Liver (tissue), 3 donors: ENCODE results near the gene CCDC200.

Source experiments
- EGR1 ChIP-seq, 2 donors: IDR thresholded peaks; 2 replicates each; pipeline ENCODE4 v1.6.1; 2016 to 2018; ENCODE audit warnings: antibody characterized with exemption in 2 of 2, low read depth in 2 of 2
- GABPA ChIP-seq, 2 donors: IDR thresholded peaks in 1 of 2; conservative IDR thresholded peaks in 1 of 2; 2 replicates each; pipeline ENCODE4 v1.6.1; 2016; ENCODE audit warnings: antibody characterized with exemption in 2 of 2, mild to moderate bottlenecking in 1 of 2, moderate library complexity in 1 of 2
- HNF4G ChIP-seq: IDR thresholded peaks from 2 replicates; pipeline ENCODE4 v1.6.1; 2016; ENCODE audit warnings: antibody characterized with exemption
- JUND ChIP-seq, 2 donors: IDR thresholded peaks; 2 replicates each; pipeline ENCODE4 v1.6.1; 2016; ENCODE audit warnings: antibody characterized with exemption in 2 of 2
- RAD21 ChIP-seq, 2 donors: IDR thresholded peaks; 2 replicates each; pipeline ENCODE4 v1.6.1; 2016; ENCODE audit warnings: antibody characterized with exemption in 2 of 2, mild to moderate bottlenecking in 2 of 2
- TAF1 ChIP-seq: conservative IDR thresholded peaks from 2 replicates; pipeline ENCODE4 v1.6.1; 2016; ENCODE audit warnings: antibody characterized with exemption, mild to moderate bottlenecking
- YY1 ChIP-seq: IDR thresholded peaks from 2 replicates; pipeline ENCODE4 v1.6.1; 2016; ENCODE audit warnings: antibody characterized with exemption, mild to moderate bottlenecking
- TF ChIP-seq, protein P1 (sequence below): IDR thresholded peaks from 2 replicates; pipeline ENCODE4 v1.6.1; 2016; ENCODE audit warnings: antibody characterized with exemption
- TF ChIP-seq, protein P2 (sequence below): fragments of 150-350 bp; IDR thresholded peaks from 2 replicates; pipeline ENCODE4 v1.5.1; 2017; ENCODE audit warnings: improper control_type of control experiment, low read depth, low read length; ENCODE audit not compliant: missing input control
- TF ChIP-seq, protein P3 (sequence below): IDR thresholded peaks from 2 replicates; pipeline ENCODE4 v1.6.1; 2016; ENCODE audit warnings: antibody characterized with exemption, mild to moderate bottlenecking
- TF ChIP-seq, protein P4 (sequence below): IDR thresholded peaks from 2 replicates; pipeline ENCODE4 v1.6.1; 2016; ENCODE audit warnings: antibody characterized with exemption
- TF ChIP-seq, protein P5 (sequence below): IDR thresholded peaks from 2 replicates; pipeline ENCODE4 v1.6.1; 2016; ENCODE audit warnings: antibody characterized with exemption
- donor health status: healthy.
- donor health status: healthy.

DNA sequence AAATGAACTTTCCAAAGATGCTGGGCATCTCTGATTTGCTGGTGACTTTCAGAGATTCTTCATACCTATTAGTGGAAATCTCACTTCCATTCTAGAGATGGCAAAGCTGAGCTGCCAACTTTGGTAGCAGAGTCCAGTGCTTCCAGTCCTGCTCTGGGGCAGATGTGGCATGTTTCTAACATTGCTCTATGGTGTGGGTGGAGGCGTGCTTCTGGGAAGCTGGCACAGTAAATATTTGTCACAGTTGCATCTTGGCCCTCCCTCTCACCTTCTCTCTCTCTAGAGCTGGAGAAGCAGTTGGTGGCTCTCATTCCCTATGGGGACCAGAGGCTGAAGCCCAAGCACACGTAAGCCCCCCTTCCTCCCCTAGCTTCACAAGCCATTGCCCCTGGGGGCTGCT lies 14.9 kb downstream of the CCDC200 start:
- TF ChIP-seq, protein P1, sequence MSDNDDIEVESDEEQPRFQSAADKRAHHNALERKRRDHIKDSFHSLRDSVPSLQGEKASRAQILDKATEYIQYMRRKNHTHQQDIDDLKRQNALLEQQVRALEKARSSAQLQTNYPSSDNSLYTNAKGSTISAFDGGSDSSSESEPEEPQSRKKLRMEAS: peak; percentile 61
- TF ChIP-seq, protein P2, sequence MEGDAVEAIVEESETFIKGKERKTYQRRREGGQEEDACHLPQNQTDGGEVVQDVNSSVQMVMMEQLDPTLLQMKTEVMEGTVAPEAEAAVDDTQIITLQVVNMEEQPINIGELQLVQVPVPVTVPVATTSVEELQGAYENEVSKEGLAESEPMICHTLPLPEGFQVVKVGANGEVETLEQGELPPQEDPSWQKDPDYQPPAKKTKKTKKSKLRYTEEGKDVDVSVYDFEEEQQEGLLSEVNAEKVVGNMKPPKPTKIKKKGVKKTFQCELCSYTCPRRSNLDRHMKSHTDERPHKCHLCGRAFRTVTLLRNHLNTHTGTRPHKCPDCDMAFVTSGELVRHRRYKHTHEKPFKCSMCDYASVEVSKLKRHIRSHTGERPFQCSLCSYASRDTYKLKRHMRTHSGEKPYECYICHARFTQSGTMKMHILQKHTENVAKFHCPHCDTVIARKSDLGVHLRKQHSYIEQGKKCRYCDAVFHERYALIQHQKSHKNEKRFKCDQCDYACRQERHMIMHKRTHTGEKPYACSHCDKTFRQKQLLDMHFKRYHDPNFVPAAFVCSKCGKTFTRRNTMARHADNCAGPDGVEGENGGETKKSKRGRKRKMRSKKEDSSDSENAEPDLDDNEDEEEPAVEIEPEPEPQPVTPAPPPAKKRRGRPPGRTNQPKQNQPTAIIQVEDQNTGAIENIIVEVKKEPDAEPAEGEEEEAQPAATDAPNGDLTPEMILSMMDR: no peak
- TF ChIP-seq, protein P3, sequence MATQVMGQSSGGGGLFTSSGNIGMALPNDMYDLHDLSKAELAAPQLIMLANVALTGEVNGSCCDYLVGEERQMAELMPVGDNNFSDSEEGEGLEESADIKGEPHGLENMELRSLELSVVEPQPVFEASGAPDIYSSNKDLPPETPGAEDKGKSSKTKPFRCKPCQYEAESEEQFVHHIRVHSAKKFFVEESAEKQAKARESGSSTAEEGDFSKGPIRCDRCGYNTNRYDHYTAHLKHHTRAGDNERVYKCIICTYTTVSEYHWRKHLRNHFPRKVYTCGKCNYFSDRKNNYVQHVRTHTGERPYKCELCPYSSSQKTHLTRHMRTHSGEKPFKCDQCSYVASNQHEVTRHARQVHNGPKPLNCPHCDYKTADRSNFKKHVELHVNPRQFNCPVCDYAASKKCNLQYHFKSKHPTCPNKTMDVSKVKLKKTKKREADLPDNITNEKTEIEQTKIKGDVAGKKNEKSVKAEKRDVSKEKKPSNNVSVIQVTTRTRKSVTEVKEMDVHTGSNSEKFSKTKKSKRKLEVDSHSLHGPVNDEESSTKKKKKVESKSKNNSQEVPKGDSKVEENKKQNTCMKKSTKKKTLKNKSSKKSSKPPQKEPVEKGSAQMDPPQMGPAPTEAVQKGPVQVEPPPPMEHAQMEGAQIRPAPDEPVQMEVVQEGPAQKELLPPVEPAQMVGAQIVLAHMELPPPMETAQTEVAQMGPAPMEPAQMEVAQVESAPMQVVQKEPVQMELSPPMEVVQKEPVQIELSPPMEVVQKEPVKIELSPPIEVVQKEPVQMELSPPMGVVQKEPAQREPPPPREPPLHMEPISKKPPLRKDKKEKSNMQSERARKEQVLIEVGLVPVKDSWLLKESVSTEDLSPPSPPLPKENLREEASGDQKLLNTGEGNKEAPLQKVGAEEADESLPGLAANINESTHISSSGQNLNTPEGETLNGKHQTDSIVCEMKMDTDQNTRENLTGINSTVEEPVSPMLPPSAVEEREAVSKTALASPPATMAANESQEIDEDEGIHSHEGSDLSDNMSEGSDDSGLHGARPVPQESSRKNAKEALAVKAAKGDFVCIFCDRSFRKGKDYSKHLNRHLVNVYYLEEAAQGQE: peak; percentile 32
- TF ChIP-seq EGR1 (IDR thresholded peaks at IDR 0.05; ENCODE audit: low read depth in 2 of 2): peak in 1 of 2 donors; percentile 27
- TF ChIP-seq JUND (IDR thresholded peaks at IDR 0.05): peak in 1 of 2 donors; percentile 22
- peak in 1 of 2 donors; percentile 21 for TF ChIP-seq RAD21 (IDR thresholded peaks at IDR 0.05)
- TF ChIP-seq, protein P4, sequence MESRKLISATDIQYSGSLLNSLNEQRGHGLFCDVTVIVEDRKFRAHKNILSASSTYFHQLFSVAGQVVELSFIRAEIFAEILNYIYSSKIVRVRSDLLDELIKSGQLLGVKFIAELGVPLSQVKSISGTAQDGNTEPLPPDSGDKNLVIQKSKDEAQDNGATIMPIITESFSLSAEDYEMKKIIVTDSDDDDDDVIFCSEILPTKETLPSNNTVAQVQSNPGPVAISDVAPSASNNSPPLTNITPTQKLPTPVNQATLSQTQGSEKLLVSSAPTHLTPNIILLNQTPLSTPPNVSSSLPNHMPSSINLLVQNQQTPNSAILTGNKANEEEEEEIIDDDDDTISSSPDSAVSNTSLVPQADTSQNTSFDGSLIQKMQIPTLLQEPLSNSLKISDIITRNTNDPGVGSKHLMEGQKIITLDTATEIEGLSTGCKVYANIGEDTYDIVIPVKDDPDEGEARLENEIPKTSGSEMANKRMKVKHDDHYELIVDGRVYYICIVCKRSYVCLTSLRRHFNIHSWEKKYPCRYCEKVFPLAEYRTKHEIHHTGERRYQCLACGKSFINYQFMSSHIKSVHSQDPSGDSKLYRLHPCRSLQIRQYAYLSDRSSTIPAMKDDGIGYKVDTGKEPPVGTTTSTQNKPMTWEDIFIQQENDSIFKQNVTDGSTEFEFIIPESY: no peak
- no peak for TF ChIP-seq TAF1
- TF ChIP-seq HNF4G: no peak
- TF ChIP-seq, protein P5, sequence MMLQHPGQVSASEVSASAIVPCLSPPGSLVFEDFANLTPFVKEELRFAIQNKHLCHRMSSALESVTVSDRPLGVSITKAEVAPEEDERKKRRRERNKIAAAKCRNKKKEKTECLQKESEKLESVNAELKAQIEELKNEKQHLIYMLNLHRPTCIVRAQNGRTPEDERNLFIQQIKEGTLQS: no peak
- TF ChIP-seq GABPA (IDR thresholded peaks at IDR 0.05 in 1 of 2, conservative IDR thresholded peaks at IDR 0.05 in 1 of 2): no peak
- peak; percentile 39 for TF ChIP-seq YY1
